K562 (cell line): Measurements from ENCODE around the gene NXF1. TPM values are rescaled to one million over a fixed set of nuclear protein-coding genes. Genes with fewer than 3 reads are reported as not detected.

ENCODE experiments used
- ATAC-seq: fragments of 200-7000 bp; cut with Tn5 transposase; 3 replicates; pipeline ENCODE4 v1.9.1; 2020; ENCODE audit warnings: moderate library complexity
- BruUV-seq: library from RNA; stranded (reverse); fragments of 400-500 nt; replicated peaks from 2 replicates; lab custom pipeline; 2021; lab: Mats Ljungman, UMichigan
- CTCF ChIA-PET: fragments of 300-600 bp; formaldehyde crosslinking; extraction: SDS; loops from one replicate; lab custom pipeline; 2021; ENCODE audit warnings: low intra/inter-chr PET ratio; lab: Yijun Ruan, JAX
- POLR2A ChIA-PET: fragments of 300-600, 350-650 bp; sonication (Branson Sonifier 250); formaldehyde crosslinking; extraction: SDS; loops from one replicate; lab custom pipeline; 2021; ENCODE audit warnings: antibody characterized with exemption, inconsistent platforms; lab: Yijun Ruan, JAX
- DNase-seq, 4 experiments: peaks; one replicate each; pipeline versions ENCODE4 v3.0.0 to v3.0.0-alpha.2; 2011 to 2018; ENCODE audit warnings: low spot score in 3 of 4, mixed read lengths in 3 of 4; ENCODE audit errors: extremely low read depth in 1 of 4
- FAIRE-seq: peaks from 2 replicates; lab custom pipeline; 2011; peaks lifted over from hg19 to GRCh38; lab: Jason Lieb, UNC
- H2AFZ ChIP-seq: 2 replicates; pipeline ENCODE4 v1.6.0; 2011; ENCODE audit warnings: low read depth, low read length, control low read depth, inconsistent platforms
- H3K27ac ChIP-seq: fragments of 200-600 bp; 3 replicates; pipeline ENCODE4 v1.8.0; 2011; ENCODE audit warnings: low read depth, mild to moderate bottlenecking, control low read depth, inconsistent platforms, low read length, moderate library complexity, mixed read lengths; ENCODE audit errors: extremely low read depth
- H3K27me3 ChIP-seq, 2 experiments: fragments of 300-600 bp in 1 of 2; 2 replicates in 1 of 2; 3 replicates in 1 of 2; pipeline versions ENCODE4 v1.6.0 to v1.8.0; 2011; ENCODE audit warnings: inconsistent platforms in 2 of 2, low read length in 2 of 2, mild to moderate bottlenecking in 1 of 2, mixed read lengths in 1 of 2, moderate library complexity in 1 of 2; ENCODE audit not compliant: control insufficient read depth in 2 of 2, insufficient read depth in 2 of 2
- H3K36me3 ChIP-seq: fragments of 300-600 bp; 3 replicates; pipeline ENCODE4 v1.8.0; 2011; ENCODE audit warnings: mild to moderate bottlenecking, low read length, inconsistent platforms; ENCODE audit not compliant: control insufficient read depth, insufficient read depth
- H3K4me1 ChIP-seq, 2 experiments: fragments of 200-600 bp in 1 of 2; replicated peaks in 1 of 2; 2 replicates in 1 of 2; 3 replicates in 1 of 2; pipeline versions ENCODE4 v1.5.1 to v1.8.0; 2011; ENCODE audit warnings: inconsistent platforms in 2 of 2, low read length in 2 of 2, mild to moderate bottlenecking in 1 of 2, mixed read lengths in 1 of 2, moderate library complexity in 1 of 2; ENCODE audit not compliant: control insufficient read depth in 2 of 2, insufficient read depth in 2 of 2
- H3K4me2 ChIP-seq: 2 replicates; pipeline ENCODE4 v1.6.1; 2011; ENCODE audit warnings: low read length, control low read depth, inconsistent platforms, mixed read lengths; ENCODE audit not compliant: insufficient read depth
- H3K4me3 ChIP-seq: fragments of 200-600 bp; sonication (generic), shearing (Covaris generic); 2 replicates; pipeline ENCODE4 v1.5.1; 2016; ENCODE audit warnings: control low read depth, inconsistent platforms
- H3K79me2 ChIP-seq: fragments of 200-600 bp; 3 replicates; pipeline ENCODE4 v1.8.0; 2011; ENCODE audit warnings: low read length, inconsistent platforms; ENCODE audit not compliant: control insufficient read depth, insufficient read depth
- H3K9ac ChIP-seq, 2 experiments: 2 replicates each; pipeline versions ENCODE4 v1.6.0 to v1.6.1; 2011; ENCODE audit warnings: low read depth in 2 of 2, low read length in 2 of 2, control low read depth in 1 of 2, inconsistent platforms in 1 of 2, mild to moderate bottlenecking in 1 of 2, mixed read lengths in 1 of 2; ENCODE audit not compliant: insufficient read depth in 1 of 2
- H3K9me1 ChIP-seq: one replicate; pipeline ENCODE4 v1.6.0; 2011; ENCODE audit warnings: inconsistent platforms, mild to moderate bottlenecking, low read length, moderate library complexity; ENCODE audit not compliant: control insufficient read depth, insufficient read depth
- H3K9me3 ChIP-seq: replicated peaks from 2 replicates; pipeline ENCODE4 v1.5.1; 2011; ENCODE audit warnings: low read depth, low read length, inconsistent platforms; ENCODE audit not compliant: control insufficient read depth, insufficient read depth
- H4K20me1 ChIP-seq: replicated peaks from 2 replicates; pipeline ENCODE4 v1.6.1; 2011; ENCODE audit warnings: low read length, inconsistent platforms, mixed read lengths; ENCODE audit not compliant: control insufficient read depth, insufficient read depth
- HMG20B ChIP-seq: fragments of 250-450 bp; sonication (Bioruptor Pico); IDR thresholded peaks from 2 replicates; pipeline ENCODE4 v1.5.0; 2021; ENCODE audit warnings: mild to moderate bottlenecking
- MXI1 ChIP-seq: IDR thresholded peaks from 2 replicates; pipeline ENCODE4 v1.6.1; 2011; ENCODE audit warnings: low read depth, mild to moderate bottlenecking, improper control_type of control experiment, low read length
- PURB ChIP-seq: sonication (generic); formaldehyde crosslinking; IDR thresholded peaks from 2 replicates; pipeline ENCODE4 v1.9.0; 2021; ENCODE audit warnings: low read depth, mild to moderate bottlenecking, missing genetic modification reagents
- TBP ChIP-seq: optimal IDR thresholded peaks from 2 replicates; pipeline ENCODE3; 2011; ENCODE audit warnings: low read depth, low read length, improper control_type of control experiment
- ZKSCAN1 ChIP-seq: fragments of 150-350 bp; IDR thresholded peaks from 2 replicates; pipeline ENCODE4 v1.6.1; 2016; ENCODE audit warnings: low read depth, low read length
- ZNF274 ChIP-seq: IDR thresholded peaks from 2 replicates; pipeline ENCODE4 v1.6.1; 2011; ENCODE audit warnings: low read depth, mild to moderate bottlenecking, low read length, moderate library complexity, borderline replicate concordance
- WGBS: fragments of 100-300 bp; shearing (Covaris generic); methylation state at CpG from one replicate; pipeline ENCODE4 v1.1.6; 2016; ENCODE audit warnings: low coverage, mixed read lengths; ENCODE audit not compliant: insufficient coverage; ENCODE audit errors: missing lambda C conversion rate; 5-methylcytosine and 5-hydroxymethylcytosine counted together
- in situ Hi-C: fragments of 300-500 bp; cut with MboI; formaldehyde crosslinking; loops from 4 replicates; pipeline ENCODE4 v1.15.0; 2018; ENCODE audit warnings: inconsistent platforms, mixed read lengths
- intact Hi-C: fragments of 100-400 bp; cut with micrococcal nuclease; formaldehyde crosslinking; loops from 2 replicates; pipeline ENCODE4 v1.14.2; 2022
- polyA plus RNA-seq, 8 experiments: library from polyadenylated mRNA; depleted of rRNA in 4 of 8; stranded (reverse) in 5 of 8; unstranded in 3 of 8; fragments of >200 nt; fragmentation: Nextera tagmentation in 2 of 8; fragmentation: Illumina TruSeq in 1 of 8; extraction: Ambion mirVana in 2 of 8; extraction: Trizol in 1 of 8; gene quantifications; 2 replicates each; pipeline versions ENCODE4 v1.2.1 to v1.2.3, GENCODE V29; 2011 to 2014; ENCODE audit warnings: inconsistent platforms in 1 of 8, missing spikeins in 1 of 8
- total RNA-seq, 7 experiments: library from RNA; depleted of rRNA in 6 of 7; stranded (reverse); fragments of >200 nt in 6 of 7; fragmentation: Illumina TruSeq in 2 of 7; extraction: Trizol in 2 of 7; gene quantifications; 2 replicates each; pipeline versions ENCODE4 v1.2.1 to v1.2.3, GENCODE V29; 2011 to 2021; ENCODE audit warnings: low replicate concordance in 1 of 7
- TF ChIP-seq, protein P1 (sequence below): sonication (generic); formaldehyde crosslinking; IDR thresholded peaks from 2 replicates; pipeline ENCODE4 v1.8.1; 2023; ENCODE audit warnings: mild to moderate bottlenecking, missing genetic modification reagents
- TF ChIP-seq, protein P2 (sequence below): fragments of 250-450 bp; sonication (Bioruptor Pico); IDR thresholded peaks from 2 replicates; pipeline ENCODE4 v1.9.0; 2021; ENCODE audit warnings: mild to moderate bottlenecking, inconsistent platforms

The NXF1 gene
- total and polyA plus RNA-seq, 9 of the 15 experiments (the other 6 are each of a cell fraction or from before 2014, with no cell fraction given): 18.1 to 98.3 (median 35.8) TPM

DNA sequence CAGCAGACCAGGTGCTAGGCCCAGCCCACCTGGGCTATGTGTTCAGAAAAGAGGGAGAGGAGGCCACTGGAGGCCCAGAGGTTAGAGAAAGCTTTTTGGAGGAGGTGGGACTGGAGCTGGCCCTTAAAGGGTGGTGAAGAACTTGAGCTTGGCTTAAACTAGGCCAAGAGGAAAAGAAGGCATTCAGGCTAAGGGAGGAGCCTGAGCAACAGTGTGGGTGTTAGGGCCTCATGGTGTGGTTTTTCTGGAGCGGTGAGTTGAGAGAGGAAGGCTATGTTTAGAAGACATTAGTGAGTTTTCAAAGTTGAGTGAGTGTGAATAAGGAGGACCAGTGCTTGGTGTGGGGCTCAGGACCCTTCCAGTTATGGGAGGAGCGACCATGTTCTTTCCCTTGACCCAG, 27.9 kb downstream of the NXF1 start:
- in situ Hi-C loops: no loop called here
- no peak for FAIRE-seq
- POLR2A ChIA-PET: no interaction called here
- no peaks in the 10 kb centered on the region for H3K27me3 ChIP-seq
- no TSS peak for BruUV-seq
- DNase-seq: peak in 2 of 4 experiments; percentile 2 to 3
- WGBS: 70% methylated on average over 2 of the region's 2 CpGs
- H3K9ac ChIP-seq: 0 out of 4 replicates have a peak overlapping the region, but pooled peaks of 1 of the 2 experiments have one; percentile 36
- peaks cover 19% of the 10 kb centered on the region for H3K79me2 ChIP-seq
- H3K9me3 ChIP-seq: no peaks in the 10 kb centered on the region
- intact Hi-C loops: no loop called here
- H3K27ac ChIP-seq: no peak overlapping the region
- no peaks in the 10 kb centered on the region for H4K20me1 ChIP-seq
- H3K4me2 ChIP-seq: no peak overlapping the region
- CTCF ChIA-PET: no interaction called here
- ATAC-seq: no peak
- H3K36me3 ChIP-seq: peaks cover 59% of the 10 kb centered on the region
- no peak overlapping the region for H3K4me3 ChIP-seq
- peaks cover 0 to 3% of the 10 kb centered on the region in 2 experiments; a peak in 2 of 5 replicates for H3K4me1 ChIP-seq
- no peaks in the 10 kb centered on the region for H3K9me1 ChIP-seq
- TF ChIP-seq MXI1: no peak
- TF ChIP-seq ZNF274: no peak
- no peak for TF ChIP-seq PURB (CRISPR knock-in tag)
- TF ChIP-seq, protein P1, sequence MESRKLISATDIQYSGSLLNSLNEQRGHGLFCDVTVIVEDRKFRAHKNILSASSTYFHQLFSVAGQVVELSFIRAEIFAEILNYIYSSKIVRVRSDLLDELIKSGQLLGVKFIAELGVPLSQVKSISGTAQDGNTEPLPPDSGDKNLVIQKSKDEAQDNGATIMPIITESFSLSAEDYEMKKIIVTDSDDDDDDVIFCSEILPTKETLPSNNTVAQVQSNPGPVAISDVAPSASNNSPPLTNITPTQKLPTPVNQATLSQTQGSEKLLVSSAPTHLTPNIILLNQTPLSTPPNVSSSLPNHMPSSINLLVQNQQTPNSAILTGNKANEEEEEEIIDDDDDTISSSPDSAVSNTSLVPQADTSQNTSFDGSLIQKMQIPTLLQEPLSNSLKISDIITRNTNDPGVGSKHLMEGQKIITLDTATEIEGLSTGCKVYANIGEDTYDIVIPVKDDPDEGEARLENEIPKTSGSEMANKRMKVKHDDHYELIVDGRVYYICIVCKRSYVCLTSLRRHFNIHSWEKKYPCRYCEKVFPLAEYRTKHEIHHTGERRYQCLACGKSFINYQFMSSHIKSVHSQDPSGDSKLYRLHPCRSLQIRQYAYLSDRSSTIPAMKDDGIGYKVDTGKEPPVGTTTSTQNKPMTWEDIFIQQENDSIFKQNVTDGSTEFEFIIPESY (CRISPR knock-in tag): no peak
- no peak for TF ChIP-seq TBP
- TF ChIP-seq HMG20B (CRISPR knock-in tag): no peak
- TF ChIP-seq, protein P2, sequence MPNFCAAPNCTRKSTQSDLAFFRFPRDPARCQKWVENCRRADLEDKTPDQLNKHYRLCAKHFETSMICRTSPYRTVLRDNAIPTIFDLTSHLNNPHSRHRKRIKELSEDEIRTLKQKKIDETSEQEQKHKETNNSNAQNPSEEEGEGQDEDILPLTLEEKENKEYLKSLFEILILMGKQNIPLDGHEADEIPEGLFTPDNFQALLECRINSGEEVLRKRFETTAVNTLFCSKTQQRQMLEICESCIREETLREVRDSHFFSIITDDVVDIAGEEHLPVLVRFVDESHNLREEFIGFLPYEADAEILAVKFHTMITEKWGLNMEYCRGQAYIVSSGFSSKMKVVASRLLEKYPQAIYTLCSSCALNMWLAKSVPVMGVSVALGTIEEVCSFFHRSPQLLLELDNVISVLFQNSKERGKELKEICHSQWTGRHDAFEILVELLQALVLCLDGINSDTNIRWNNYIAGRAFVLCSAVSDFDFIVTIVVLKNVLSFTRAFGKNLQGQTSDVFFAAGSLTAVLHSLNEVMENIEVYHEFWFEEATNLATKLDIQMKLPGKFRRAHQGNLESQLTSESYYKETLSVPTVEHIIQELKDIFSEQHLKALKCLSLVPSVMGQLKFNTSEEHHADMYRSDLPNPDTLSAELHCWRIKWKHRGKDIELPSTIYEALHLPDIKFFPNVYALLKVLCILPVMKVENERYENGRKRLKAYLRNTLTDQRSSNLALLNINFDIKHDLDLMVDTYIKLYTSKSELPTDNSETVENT: no peak
- TF ChIP-seq ZKSCAN1: no peak
- no peak overlapping the region for H2AFZ ChIP-seq
